D341Med (cell line): ENCODE results near the gene STAU1.
"Not testable (repeated sequence)": the region's sequence is repeated elsewhere in the genome, so short reads cannot be mapped to it uniquely, and the experiment has no call there.

Source experiments
- DNase-seq: peaks from one replicate; pipeline ENCODE4 v3.0.0; 2012; ENCODE audit warnings: low spot score

Gene STAU1

DNA sequence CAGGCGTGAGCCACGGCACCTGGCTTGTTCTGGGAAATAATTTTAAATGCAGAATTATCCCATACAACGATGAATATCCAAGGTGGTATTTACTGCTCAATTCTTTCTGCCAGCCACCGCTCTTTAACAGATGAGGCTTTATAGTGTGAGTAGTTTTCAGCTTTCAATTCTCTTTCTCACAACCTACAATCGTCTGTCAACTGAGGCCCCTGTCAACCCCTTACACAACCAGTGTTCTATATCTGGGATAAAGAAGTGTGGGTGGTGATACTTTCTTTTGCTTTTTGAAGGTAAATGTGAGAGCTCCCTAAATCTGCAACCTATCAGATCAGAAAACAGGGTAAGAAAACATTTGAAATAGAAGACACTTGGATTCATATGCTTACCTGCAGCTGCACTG is 22.5 kb downstream of the STAU1 start:
- no peak for DNase-seq

DNA sequence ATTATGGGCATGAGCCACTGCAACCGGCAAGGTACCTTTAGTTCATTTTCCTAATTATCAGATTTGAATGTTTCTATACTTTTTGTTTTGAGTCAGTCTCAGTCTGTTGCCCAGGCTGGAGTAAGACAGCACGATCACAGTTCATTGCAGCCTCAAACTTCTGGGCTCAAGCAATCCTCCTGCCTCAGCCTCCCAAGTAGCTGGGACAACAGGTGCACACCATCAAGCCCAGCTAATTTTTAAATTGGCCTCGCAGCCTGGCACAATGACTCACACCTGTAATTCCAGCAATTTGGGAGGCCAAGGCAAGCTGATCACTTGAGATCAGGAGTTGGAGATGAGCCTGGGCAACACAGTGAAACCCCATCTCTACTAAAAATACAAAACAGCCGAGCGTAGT is 24.4 kb downstream of the STAU1 start:
- DNase-seq: no peak

DNA sequence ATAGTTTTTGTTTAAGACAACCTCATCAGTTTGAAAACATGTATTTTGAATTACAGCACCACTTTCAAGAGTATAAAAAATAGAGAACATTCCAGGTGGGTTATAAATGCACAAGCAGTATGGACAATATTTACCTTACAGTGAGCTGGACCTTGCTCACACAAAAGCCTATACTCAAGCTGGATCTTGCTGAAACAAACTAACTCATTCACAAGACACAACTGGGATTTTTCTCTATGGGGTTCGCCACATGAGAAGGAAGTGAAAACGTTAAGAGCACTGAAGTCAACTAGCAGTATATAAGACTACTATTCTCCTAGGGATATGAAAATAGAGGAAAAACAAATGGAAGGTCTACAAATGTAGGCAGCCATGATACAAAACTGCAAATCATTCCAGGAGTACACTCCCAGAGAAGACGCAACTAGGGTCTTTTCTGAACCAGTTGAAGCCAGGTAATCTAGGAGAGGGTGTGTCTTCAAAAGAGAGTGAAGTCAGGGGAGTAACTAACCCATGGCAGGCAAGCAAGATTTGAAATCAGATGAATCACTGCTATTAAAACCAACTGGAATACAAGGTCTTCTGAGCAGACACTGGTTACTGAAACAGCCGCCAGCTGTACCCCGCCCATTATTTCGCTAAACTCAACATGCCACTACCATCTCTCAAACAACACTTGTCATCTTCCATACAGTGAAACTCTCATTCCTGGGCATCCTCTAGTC is 26.5 kb downstream of the STAU1 start:
- DNase-seq: no peak

DNA sequence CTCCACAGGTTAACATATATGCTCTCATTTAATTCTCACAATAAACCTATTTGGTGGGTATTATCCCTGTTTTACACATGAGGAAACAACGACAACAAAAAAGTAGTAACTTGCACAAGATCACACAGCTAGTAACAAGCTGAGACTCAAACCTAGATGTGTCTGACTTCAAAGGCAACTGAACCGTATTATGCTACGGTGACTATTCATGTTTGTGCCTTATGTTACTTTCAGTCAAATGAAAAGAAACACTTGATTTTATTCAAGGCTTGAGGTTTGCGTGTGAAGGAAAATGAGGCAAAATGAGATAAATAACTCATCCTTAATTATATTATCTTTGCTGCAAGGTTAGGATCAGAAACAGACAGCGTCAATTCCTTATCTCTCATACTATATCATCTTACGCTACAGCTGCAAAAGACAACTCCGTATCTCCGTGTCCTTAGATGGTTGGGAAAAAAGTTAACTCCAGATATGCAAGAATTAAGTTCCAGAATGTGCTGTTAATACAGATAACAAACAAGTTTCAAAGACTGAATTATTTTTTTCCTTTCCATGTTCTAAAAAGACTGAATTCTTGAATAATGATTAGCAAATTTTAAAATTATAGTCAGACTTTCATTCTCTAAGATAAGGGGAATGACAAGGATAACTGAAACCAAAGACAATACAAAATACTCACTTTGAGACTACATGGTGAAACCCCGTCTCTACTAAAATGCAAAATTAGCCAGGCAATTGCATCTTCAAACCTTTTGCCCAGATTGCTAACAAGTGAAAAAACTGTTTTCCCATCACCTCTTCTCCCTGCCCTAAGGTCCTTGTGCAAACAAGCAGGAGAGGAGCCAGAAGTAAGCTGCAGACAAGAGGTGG is 27.8 kb downstream of the STAU1 start:
- DNase-seq: no peak

DNA sequence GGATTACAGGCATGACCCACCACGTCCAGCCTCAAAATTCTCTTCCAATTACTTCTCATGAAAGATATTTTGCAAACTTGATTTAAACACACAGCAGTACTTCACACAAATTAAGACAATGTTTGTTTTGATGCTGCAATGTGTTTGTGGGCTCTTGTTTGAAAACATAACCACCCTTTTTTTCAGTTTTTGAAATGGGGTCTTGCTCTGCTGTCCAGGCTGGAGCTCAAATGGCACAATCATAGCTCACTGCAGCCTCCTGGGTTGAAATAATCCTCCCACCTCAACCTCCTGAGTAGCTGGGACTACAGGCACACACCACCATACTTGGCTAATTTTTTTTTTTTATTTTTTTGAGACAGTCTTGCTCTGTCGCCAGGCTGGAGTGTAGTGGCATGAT is 31.0 kb downstream of the STAU1 start:
- no peak for DNase-seq

DNA sequence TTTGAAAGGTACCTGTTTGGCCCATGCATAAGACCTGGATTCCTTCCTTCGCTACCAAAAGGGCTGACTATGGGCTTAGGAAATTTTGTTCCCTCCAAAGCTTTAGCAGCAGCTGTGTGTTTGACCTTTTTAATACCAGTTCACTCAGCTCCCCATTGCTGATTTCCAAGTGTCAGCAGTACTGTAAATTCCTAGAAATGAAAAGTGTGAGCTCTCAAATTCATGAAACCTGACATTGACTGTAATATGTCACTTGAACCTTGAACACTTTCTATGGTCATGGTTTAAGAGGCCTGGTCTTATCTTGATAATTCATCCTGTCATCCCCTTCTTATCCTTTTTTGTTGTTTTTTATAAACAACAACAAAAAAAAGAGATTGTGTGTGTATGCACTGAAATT is 31.7 kb downstream of the STAU1 start:
- no peak for DNase-seq

DNA sequence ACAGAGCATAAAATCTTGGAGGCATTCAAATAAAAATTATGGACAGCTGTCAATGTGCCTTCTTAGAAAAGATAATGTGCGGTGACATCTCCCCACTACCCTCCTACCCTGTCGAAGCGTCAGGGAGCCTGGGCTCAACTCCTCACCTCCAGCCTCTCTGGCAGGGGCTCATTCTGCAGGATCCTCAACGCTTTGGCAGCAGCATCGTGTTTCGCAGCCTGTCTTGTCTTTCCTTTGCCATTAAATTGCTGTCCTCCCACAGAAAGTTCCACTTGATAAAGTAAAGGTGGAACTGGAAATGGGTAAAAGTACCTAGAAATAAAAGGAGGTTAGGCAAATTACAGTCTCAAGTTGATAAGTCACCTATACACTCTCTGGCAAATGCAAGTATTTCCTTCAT is 36.7 kb downstream of the STAU1 start:
- no peak for DNase-seq

DNA sequence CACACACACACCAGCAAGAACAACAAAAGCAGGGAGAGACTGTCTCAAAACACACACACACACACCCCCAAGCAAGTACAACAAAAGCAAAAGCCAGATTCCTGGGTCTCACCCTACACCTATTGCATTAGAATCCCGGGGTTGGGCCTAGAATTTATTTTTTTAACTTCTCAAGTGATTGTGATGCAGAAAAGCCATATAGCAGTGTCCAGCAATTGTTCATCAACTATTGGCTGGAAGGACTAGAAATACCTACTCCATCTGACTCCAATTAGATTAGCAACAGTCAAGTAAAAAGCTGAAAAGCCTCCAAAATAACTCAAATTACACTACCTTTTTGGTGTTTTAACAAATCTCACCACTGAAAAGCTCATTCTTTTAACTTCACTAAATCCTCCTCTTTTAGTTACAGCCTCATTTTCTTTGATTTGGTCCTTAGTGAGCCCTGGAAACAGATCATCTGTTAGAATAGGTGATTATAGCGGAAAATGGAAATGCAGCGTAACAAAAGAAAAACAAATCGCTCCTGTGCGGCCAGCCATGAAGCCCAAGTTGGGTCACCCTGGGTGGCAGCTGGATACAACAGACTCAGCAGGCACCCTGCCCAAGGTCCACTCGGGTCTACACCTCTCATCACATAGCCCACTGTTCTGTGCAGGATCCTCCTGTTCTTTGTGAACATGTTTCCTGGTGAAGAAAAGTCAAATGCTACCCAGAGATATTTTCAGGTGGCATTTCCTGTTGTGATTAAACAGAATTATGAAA is 38.7 kb downstream of the STAU1 start:
- no peak for DNase-seq

DNA sequence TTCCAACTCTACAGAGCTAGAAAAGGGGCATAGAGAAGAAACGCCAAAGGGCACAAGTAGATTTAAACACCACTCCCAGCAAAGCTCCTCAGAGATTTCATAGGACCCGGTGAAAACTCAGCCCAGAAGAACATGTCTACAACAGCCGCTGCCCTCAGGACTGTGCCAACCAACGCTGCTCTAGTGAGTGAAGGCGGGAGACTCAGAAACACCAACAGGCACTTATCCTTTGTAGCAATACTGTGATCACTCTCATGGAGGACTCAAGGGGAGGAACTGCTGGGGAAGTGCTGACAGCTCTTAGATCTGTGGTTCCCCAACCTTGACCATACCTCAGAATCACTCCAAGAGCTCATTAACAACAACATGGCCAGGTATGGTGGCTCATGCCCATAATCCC is 39.5 kb downstream of the STAU1 start:
- no peak for DNase-seq

DNA sequence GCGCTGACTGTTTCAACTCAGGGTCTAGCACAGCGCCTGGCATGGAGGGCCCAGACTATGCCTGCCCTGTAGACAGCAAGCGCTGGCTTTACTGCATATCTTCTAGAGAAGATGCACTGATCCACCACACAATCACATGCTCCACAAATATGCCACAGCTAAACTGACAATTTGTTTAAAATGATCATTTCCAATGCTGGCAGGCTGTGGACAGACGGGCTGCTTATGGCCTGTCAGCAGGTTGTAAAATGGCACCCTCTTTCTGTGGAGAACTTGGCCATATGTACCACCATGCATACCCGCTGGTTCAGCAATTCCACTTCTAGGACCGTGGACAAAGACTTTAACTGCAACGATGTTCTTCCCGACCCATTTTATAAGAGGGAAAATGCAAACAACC is 40.8 kb downstream of the STAU1 start:
- DNase-seq: no peak

DNA sequence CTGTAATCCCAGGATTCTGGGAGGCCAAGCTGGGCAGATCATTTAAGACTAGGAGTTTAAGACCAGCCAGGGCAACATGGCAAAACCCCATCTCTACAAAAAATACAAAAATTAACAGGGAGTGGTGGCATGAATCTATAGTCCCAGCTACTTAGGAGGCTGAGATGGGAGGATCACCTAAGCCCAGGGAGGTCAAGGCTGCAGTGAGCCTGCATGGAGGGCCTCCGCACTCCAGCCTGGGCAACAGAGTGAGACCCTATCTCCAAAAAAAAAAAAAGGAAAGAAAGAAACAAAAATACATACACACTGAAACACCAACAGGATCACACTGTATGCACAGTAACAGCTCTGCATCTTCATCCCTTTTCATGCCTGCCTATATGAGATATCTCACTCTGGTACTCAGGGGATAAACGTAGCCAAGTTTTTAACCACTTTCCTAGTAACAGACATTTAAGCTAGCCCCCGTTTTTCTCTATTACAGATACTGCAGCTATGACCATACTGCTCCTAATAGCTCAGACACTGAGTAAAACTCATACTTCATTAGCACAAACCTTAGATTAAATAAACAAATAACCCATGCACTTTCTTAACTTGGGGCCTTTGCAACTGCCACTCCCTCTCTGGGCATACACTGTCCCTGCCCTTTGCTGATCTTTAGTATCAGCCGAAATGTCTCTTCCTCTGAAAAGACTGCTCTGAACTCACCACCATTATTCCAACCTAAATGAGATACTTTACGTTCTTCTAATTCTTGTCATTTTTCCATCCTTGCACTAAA is 41.5 kb downstream of the STAU1 start:
- DNase-seq: no peak

DNA sequence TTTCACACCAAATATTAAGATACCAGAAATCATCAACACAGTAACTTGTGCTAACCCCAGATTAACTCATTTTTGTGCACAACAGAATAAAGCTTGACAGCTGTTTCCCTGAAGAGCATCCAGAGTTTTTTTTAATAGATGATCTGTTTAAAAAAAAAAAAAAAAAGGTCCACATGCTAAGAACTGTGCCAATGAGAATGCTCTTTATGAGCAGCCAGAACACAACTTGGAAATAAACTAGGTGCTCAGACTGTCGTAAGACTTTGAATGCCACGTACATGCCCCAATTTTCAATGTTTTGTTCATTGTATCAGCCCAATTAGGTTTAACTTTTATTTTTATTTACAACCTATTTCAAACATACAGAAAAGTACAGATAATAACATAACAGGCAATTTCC is 47.3 kb downstream of the STAU1 start:
- DNase-seq: no peak

DNA sequence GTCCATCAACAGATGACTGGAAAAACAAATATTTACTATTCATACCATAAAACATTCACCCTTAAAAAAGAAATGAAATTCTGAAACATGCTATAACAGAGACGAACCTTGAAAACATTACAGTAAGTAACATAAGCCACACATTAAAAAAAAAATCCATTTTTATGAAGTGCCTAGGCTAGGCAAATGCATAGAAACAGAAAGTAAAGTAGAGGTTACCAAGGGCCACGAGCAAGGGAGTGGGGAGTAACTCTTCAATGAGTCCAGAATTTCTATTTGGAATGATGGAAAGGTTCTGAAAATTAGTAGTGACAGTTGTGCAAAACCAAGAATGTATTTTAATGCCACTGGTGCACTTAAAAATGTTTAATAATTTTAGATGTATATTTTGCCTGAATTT is 47.7 kb downstream of the STAU1 start:
- no peak for DNase-seq

DNA sequence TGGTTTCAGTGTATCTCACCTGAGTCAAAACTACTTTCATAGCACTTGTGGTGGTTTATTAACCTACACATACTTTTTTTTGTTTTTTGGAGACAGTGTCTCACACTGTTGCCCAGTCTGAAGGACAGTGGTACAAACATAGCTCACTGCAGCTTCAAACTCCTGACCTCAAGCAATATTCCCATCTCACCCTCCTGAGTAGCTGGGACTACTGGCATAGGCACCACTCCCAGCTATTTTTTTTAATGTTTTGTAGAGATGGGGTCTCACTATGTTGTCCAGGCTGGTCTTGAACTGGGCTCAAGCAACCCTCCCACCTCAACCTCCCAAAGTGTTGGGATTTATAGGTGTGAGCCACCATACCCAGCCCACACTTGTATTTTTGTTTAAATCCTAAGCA is 49.7 kb downstream of the STAU1 start:
- DNase-seq: no peak

DNA sequence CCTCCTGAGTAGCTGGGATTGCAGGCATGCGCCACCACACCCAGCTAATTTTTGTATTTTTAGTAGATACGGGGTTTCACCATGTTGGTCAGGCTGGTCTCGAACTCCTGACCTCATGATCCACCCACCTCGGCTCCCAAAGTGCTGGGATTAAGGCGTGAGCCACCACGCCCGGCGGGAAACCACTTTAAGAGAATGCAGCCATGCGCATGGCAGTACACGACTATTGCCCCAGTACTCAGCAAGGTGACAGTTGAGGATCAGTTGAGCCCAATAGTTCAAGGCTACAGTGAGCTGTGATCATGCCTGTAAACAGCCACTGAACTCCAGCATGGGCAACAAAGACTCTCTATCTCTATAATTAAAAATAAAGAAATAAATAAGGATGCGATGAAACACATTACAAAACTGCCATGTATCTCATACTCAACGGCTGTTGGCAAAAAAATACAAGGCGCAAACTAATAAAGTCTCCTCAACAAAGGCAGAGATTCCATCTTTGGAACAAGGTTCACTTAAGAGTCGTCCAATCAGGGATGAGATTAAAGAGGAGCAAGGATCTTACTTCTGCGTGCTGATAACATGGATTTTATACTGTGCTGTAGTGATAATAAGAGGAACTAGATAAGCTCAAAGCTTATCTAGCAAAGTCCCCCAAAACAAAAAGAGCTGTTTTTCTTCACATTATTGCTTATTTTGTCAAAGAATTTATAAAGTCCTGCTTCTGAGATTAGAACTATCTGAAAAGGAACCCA is 51.1 kb downstream of the STAU1 start:
- DNase-seq: no peak

DNA sequence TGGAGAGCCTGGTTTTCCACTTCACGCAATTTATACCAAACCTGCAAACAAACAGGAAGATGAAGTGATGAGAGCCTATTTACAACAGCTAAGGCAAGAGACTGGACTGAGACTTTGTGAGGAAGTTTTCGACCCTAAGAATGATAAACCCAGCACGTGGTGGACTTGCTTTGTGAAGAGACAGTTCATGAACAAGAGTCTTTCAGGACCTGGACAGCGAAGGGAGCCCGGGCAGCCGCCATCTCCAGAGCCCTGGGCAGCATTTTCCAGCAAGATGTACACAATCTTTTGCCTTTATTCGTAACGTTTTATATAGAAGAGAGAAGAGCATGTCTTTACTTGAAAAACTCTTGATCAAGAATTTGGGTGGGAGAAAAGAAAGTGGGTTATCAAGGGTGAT is 53.3 kb downstream of the STAU1 start:
- DNase-seq: not testable (repeated sequence)

DNA sequence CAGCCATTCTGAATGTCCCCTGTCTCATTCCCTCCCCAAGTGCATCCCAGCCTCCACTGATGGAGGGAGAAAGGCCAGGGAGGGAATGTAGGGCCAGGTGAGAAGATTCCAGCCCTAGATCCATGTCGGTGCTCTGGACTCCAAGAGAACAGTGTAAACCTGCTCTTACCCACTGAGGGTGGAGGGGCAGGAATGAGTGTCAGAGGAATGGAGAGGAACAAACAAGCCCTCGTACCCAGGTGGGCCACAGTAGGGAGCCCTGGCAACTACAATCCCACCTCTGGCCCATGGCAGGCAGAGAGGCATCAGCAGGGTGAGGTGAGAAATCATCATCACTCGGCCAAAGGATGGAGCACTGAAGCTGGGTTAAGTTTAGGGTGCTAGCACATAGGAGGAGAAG is 54.6 kb downstream of the STAU1 start:
- DNase-seq: no peak

DNA sequence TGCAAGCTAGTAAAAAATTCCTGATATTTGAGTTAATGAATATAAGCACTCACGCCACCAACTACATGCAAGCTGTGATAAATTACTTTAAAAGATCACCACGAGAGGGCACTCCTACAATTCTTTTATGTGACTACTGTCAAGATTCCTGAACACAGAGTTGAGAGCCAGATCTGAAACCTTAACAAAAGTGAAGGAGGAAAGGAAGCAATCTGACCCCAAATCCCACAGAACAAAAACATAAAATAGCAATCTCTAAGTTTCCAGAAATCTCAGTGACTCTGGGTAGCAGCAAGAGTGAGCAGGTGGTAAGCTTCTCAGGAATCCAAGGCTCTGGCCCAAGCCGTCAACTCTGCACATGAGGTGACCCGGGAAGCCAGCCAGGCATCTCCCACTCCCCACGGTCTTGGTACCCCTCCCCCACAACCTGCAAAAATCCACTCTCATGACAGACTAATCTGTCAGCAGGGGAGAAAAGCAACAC is 55.1 kb downstream of the STAU1 start:
- DNase-seq: peak; percentile 58

DNA sequence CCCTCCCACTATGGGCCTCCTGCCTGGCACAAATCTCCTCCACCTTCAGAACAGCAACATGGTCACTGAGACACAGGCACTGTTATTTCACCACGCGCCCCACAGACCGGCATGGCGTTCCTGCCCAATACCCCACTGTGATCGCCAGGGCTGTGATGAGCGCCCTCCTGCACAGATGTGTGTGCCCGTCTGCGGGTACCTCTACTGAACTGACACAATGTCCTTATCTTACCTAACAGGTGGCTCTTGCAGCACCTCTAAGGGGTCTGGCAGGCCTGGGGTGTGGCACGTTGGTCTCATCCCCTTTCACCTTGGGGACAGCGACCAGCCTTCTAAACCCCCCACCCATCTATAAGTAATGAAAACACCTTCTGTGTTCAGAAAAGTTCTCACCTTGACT is 64.2 kb downstream of the STAU1 start:
- no peak for DNase-seq

DNA sequence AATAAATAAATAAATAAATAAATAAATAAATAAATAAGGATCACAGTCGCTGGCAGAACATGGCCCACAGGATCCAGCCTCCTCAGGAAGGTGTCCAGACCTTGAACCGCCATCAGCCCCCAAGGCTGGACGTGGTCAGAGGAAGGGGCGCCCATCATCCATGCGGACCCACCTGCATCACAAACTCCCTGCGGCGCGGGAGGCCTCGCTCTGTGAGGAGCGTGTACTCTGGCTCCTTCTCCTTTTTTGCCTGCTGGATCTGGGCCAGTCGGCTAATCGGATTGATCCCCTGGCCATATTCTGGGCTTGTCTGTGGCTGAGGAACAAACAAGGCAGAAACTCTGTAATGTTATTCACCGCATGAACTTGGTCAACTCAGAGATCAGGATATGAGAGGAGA is 65.2 kb downstream of the STAU1 start:
- peak; percentile 82 for DNase-seq

DNA sequence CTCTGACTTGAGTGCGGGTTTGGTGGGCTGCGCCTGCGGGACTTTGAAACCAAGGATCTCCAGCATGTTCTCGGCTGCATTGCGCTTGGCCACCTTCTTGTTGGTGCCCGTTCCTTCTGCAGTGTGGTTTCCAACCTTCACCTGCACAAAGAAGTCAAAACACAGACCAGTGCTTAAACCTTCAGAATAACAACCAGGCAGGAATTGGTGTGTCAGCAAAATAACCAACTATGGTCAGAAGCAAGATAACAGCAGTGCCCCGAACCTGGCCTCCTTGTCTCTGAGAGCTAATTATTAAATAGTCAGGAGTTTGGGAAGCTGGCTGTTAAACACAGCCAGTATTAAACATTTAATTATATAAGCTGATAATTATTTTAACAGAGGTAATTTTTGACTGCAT is 68.1 kb downstream of the STAU1 start:
- no peak for DNase-seq
